K562 (cell line): ENCODE measurements around the gene WDR83. TPM values are rescaled to one million over a fixed set of nuclear protein-coding genes. Genes with fewer than 3 reads are reported as not detected.

Source experiments
- BCL6 ChIP-seq: fragments of 250-450 bp; sonication (Bioruptor Pico); IDR thresholded peaks from 2 replicates; pipeline ENCODE4 v1.4.0; 2020
- ETV1 ChIP-seq: fragments of 450-650 bp; conservative IDR thresholded peaks from 2 replicates; pipeline ENCODE4 v1.6.1; 2016; ENCODE audit warnings: missing genetic modification characterization, control low read depth, low read depth, missing compliant biosample characterization
- PRPF4 ChIP-seq: fragments of 200-400 bp; formaldehyde crosslinking; IDR thresholded peaks from one replicate; pipeline ENCODE4 v1.6.1; 2017; ENCODE audit warnings: low read length, low read depth, mild to moderate bottlenecking; ENCODE audit not compliant: insufficient read depth, poor library complexity, severe bottlenecking
- SFPQ ChIP-seq: fragments of 200-400 bp; formaldehyde crosslinking; IDR thresholded peaks from 2 replicates; pipeline ENCODE4 v1.6.1; 2017; ENCODE audit warnings: mild to moderate bottlenecking, low read depth, low read length, moderate library complexity
- ZBTB43 ChIP-seq: sonication (generic); formaldehyde crosslinking; IDR thresholded peaks from 2 replicates; pipeline ENCODE4 v1.8.0; 2023; ENCODE audit warnings: mild to moderate bottlenecking, missing genetic modification reagents
- ZNF407 ChIP-seq: fragments of 450-650 bp; IDR thresholded peaks from 2 replicates; pipeline ENCODE4 v1.6.1; 2016; ENCODE audit warnings: low read depth
- ZNF75A ChIP-seq: fragments of 450-650 bp; formaldehyde crosslinking; IDR thresholded peaks from 2 replicates; pipeline ENCODE4 v1.4.0; 2020; ENCODE audit warnings: mild to moderate bottlenecking
- polyA plus RNA-seq, 8 experiments: library from polyadenylated mRNA; depleted of rRNA in 4 of 8; stranded (reverse) in 5 of 8; unstranded in 3 of 8; fragments of >200 nt; fragmentation: Nextera tagmentation in 2 of 8; fragmentation: Illumina TruSeq in 1 of 8; extraction: Ambion mirVana in 2 of 8; extraction: Trizol in 1 of 8; gene quantifications; 2 replicates each; pipeline versions ENCODE4 v1.2.1 to v1.2.3, GENCODE V29; 2011 to 2014; ENCODE audit warnings: inconsistent platforms in 1 of 8, missing spikeins in 1 of 8
- total RNA-seq, 7 experiments: library from RNA; depleted of rRNA in 6 of 7; stranded (reverse); fragments of >200 nt in 6 of 7; fragmentation: Illumina TruSeq in 2 of 7; extraction: Trizol in 2 of 7; gene quantifications; 2 replicates each; pipeline versions ENCODE4 v1.2.1 to v1.2.3, GENCODE V29; 2011 to 2021; ENCODE audit warnings: low replicate concordance in 1 of 7
- TF ChIP-seq, protein P1 (sequence below): sonication (generic); formaldehyde crosslinking; IDR thresholded peaks from 2 replicates; pipeline ENCODE4 v1.8.0; 2023; ENCODE audit warnings: missing genetic modification reagents, mild to moderate bottlenecking, borderline replicate concordance

Gene WDR83
- total and polyA plus RNA-seq, 9 of the 15 experiments (the other 6 are each of a cell fraction or from before 2014, with no cell fraction given), result 0.52 to 21.3 (median 4.2) TPM

- TF ChIP-seq SFPQ, result no peak
- TF ChIP-seq, protein P1, sequence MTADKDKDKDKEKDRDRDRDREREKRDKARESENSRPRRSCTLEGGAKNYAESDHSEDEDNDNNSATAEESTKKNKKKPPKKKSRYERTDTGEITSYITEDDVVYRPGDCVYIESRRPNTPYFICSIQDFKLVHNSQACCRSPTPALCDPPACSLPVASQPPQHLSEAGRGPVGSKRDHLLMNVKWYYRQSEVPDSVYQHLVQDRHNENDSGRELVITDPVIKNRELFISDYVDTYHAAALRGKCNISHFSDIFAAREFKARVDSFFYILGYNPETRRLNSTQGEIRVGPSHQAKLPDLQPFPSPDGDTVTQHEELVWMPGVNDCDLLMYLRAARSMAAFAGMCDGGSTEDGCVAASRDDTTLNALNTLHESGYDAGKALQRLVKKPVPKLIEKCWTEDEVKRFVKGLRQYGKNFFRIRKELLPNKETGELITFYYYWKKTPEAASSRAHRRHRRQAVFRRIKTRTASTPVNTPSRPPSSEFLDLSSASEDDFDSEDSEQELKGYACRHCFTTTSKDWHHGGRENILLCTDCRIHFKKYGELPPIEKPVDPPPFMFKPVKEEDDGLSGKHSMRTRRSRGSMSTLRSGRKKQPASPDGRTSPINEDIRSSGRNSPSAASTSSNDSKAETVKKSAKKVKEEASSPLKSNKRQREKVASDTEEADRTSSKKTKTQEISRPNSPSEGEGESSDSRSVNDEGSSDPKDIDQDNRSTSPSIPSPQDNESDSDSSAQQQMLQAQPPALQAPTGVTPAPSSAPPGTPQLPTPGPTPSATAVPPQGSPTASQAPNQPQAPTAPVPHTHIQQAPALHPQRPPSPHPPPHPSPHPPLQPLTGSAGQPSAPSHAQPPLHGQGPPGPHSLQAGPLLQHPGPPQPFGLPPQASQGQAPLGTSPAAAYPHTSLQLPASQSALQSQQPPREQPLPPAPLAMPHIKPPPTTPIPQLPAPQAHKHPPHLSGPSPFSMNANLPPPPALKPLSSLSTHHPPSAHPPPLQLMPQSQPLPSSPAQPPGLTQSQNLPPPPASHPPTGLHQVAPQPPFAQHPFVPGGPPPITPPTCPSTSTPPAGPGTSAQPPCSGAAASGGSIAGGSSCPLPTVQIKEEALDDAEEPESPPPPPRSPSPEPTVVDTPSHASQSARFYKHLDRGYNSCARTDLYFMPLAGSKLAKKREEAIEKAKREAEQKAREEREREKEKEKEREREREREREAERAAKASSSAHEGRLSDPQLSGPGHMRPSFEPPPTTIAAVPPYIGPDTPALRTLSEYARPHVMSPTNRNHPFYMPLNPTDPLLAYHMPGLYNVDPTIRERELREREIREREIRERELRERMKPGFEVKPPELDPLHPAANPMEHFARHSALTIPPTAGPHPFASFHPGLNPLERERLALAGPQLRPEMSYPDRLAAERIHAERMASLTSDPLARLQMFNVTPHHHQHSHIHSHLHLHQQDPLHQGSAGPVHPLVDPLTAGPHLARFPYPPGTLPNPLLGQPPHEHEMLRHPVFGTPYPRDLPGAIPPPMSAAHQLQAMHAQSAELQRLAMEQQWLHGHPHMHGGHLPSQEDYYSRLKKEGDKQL (CRISPR knock-in tag), result no peak
- TF ChIP-seq ZNF75A, result no peak
- TF ChIP-seq ZNF407, result peak; percentile 77
- 0 out of 2 replicates have a peak, but pooled peaks have one; percentile 45 for TF ChIP-seq ZBTB43 (CRISPR knock-in tag)
- TF ChIP-seq PRPF4, result no peak
- TF ChIP-seq ETV1 (tag), result peak; percentile 43; the same call in 1 of the 2 replicates
- no peak for TF ChIP-seq BCL6
Measured at GRCh38 chr19:12723641-12724426, 57.2 kb downstream of the WDR83 start, which contains the start of gene TNPO2 (continued).
